NCI-H2196 (cell line): Measurements from ENCODE around the gene HBG1.
"Not testable (repeated sequence)": the region's sequence is repeated elsewhere in the genome, so short reads cannot be mapped to it uniquely, and the experiment has no call there.

ENCODE experiments used
- DNase-seq: peaks from one replicate; lab custom pipeline; 2025; ENCODE audit not compliant: unreplicated experiment; lab: John Stamatoyannopoulos, UW

HBG1 gene

GRCh38 chr11:5249807-5250396 lies at the start of gene HBG1:
HBG1 (minus strand) TSS chr11:5249857; CDS start chr11:5249804, 53 bp downstream.
- not testable (repeated sequence) for DNase-seq

- DNase-seq: no peak
Observed at GRCh38 chr11:5298451-5298850, 48.8 kb upstream of the HBG1 start.

- DNase-seq: no peak
Observed at GRCh38 chr11:5297721-5298323, 48.2 kb upstream of the HBG1 start.

GRCh38 chr11:5294342-5294995 lies 44.8 kb upstream of the HBG1 start:
- not testable (repeated sequence) for DNase-seq

GRCh38 chr11:5293028-5293427 lies 43.4 kb upstream of the HBG1 start:
- no peak for DNase-seq

GRCh38 chr11:5291207-5291838 lies 41.7 kb upstream of the HBG1 start:
- DNase-seq: no peak

GRCh38 chr11:5290106-5290505 lies 40.4 kb upstream of the HBG1 start:
- no peak for DNase-seq

- no peak for DNase-seq
Observed at GRCh38 chr11:5289696-5290095, 40.0 kb upstream of the HBG1 start.

- DNase-seq: no peak
Observed at GRCh38 chr11:5288906-5289550, 39.4 kb upstream of the HBG1 start.

- no peak for DNase-seq
Observed at GRCh38 chr11:5288108-5288905, 38.6 kb upstream of the HBG1 start.

- no peak for DNase-seq
Observed at GRCh38 chr11:5286901-5287300, 37.2 kb upstream of the HBG1 start.

GRCh38 chr11:5286351-5286750 lies 36.7 kb upstream of the HBG1 start:
- DNase-seq: no peak

- no peak for DNase-seq
Observed at GRCh38 chr11:5285703-5286340, 36.2 kb upstream of the HBG1 start.

GRCh38 chr11:5284637-5285036 lies 35.0 kb upstream of the HBG1 start:
- DNase-seq: no peak

- no peak for DNase-seq
Observed at GRCh38 chr11:5283882-5284281, 34.2 kb upstream of the HBG1 start.

GRCh38 chr11:5283086-5283485 lies 33.4 kb upstream of the HBG1 start:
- no peak for DNase-seq

GRCh38 chr11:5282628-5283027 lies 33.0 kb upstream of the HBG1 start:
- no peak for DNase-seq

- DNase-seq: no peak
Observed at GRCh38 chr11:5281596-5281995, 31.9 kb upstream of the HBG1 start.

- DNase-seq: peak; percentile 3
Observed at GRCh38 chr11:5280582-5281102, 31.0 kb upstream of the HBG1 start.

- DNase-seq: no peak
Observed at GRCh38 chr11:5279471-5280090, 29.9 kb upstream of the HBG1 start.
